NCI-H187 (cell line): ENCODE measurements around the gene UBN1.

Experiments used
- DNase-seq, 2 experiments: peaks; one replicate each; lab custom pipeline; 2025; lab: John Stamatoyannopoulos, UW

Gene UBN1

GRCh38 chr16:4825196-4825595 lies 22.1 kb upstream of the UBN1 start:
- no peak for DNase-seq

GRCh38 chr16:4826526-4826925 lies 20.8 kb upstream of the UBN1 start:
- DNase-seq = no peak

GRCh38 chr16:4826980-4827379 lies 20.3 kb upstream of the UBN1 start:
- no peak for DNase-seq

GRCh38 chr16:4828567-4829321 lies 18.5 kb upstream of the UBN1 start:
- DNase-seq = no peak

- no peak for DNase-seq
Observed at GRCh38 chr16:4830408-4830807, 16.9 kb upstream of the UBN1 start.

GRCh38 chr16:4831616-4832015 lies 15.7 kb upstream of the UBN1 start:
- no peak for DNase-seq

GRCh38 chr16:4832698-4833343 lies 14.5 kb upstream of the UBN1 start:
- no peak for DNase-seq

- no peak for DNase-seq
Observed at GRCh38 chr16:4833584-4833983, 13.7 kb upstream of the UBN1 start.

- DNase-seq = no peak
Observed at GRCh38 chr16:4836727-4837126, 10.6 kb upstream of the UBN1 start.

GRCh38 chr16:4837733-4838501 lies 9.4 kb upstream of the UBN1 start:
- no peak for DNase-seq

- DNase-seq = no peak
Observed at GRCh38 chr16:4839942-4840341, 7.3 kb upstream of the UBN1 start.

GRCh38 chr16:4840984-4841383 lies 6.3 kb upstream of the UBN1 start:
- DNase-seq = no peak

- DNase-seq = no peak
Observed at GRCh38 chr16:4846503-4846900, 779 bp upstream of the UBN1 start.

GRCh38 chr16:4847774-4848587 lies 700 bp downstream of the UBN1 start:
- DNase-seq = no peak

- no peak for DNase-seq
Observed at GRCh38 chr16:4850211-4850610, 2.9 kb downstream of the UBN1 start.

- DNase-seq = no peak
Observed at GRCh38 chr16:4852221-4852872, 5.1 kb downstream of the UBN1 start.

- DNase-seq = no peak
Observed at GRCh38 chr16:4855371-4855770, 8.1 kb downstream of the UBN1 start.

GRCh38 chr16:4855804-4856203 lies 8.5 kb downstream of the UBN1 start:
- no peak for DNase-seq

GRCh38 chr16:4859190-4859899 lies 12.1 kb downstream of the UBN1 start:
- no peak for DNase-seq

- no peak for DNase-seq
Observed at GRCh38 chr16:4859900-4860255, 12.6 kb downstream of the UBN1 start.

GRCh38 chr16:4860727-4861342 lies 13.6 kb downstream of the UBN1 start:
- DNase-seq = no peak
